IMR-90 (cell line): ENCODE measurements around the gene AGAP2. TPM values are rescaled to one million over a fixed set of nuclear protein-coding genes. Genes with fewer than 3 reads are reported as not detected.

Source experiments
- ATAC-seq: fragments of 200-7000 bp; cut with Tn5 transposase; 2 replicates; pipeline ENCODE4 v1.9.1; 2020; ENCODE audit warnings: low read depth, mild to moderate bottlenecking, moderate library complexity
- BruUV-seq: library from RNA; stranded (reverse); fragments of 400-500 nt; replicated peaks from 2 replicates; lab custom pipeline; 2021; lab: Mats Ljungman, UMichigan
- CTCF ChIA-PET: fragments of 300-600 bp; formaldehyde crosslinking; extraction: SDS; loops from one replicate; lab custom pipeline; 2021; ENCODE audit warnings: antibody characterized with exemption; lab: Yijun Ruan, JAX
- POLR2A ChIA-PET: fragments of 300-600 bp; sonication (Branson Sonifier 250); formaldehyde crosslinking; loops from one replicate; lab custom pipeline; 2022; ENCODE audit warnings: antibody characterized with exemption; ENCODE audit not compliant: unreplicated experiment; lab: Charles Lee
- DNase-seq: peaks from one replicate; pipeline ENCODE4 v3.0.0; 2013
- H2AFZ ChIP-seq: replicated peaks from 2 replicates; pipeline ENCODE3; 2013; ENCODE audit warnings: low read length, mild to moderate bottlenecking; ENCODE audit not compliant: poor library complexity
- H2AK5ac ChIP-seq: 2 replicates; pipeline ENCODE4 v1.6.1; 2013; ENCODE audit warnings: low read depth, low read length, inconsistent platforms
- H2AK9ac ChIP-seq: replicated peaks from 2 replicates; pipeline ENCODE3; 2013; ENCODE audit warnings: mild to moderate bottlenecking, low read depth, low read length, moderate library complexity; ENCODE audit not compliant: poor library complexity
- H2BK120ac ChIP-seq: 2 replicates; pipeline ENCODE4 v1.6.1; 2013; ENCODE audit warnings: low read depth, low read length, inconsistent platforms
- H2BK15ac ChIP-seq: 3 replicates; pipeline ENCODE4 v1.6.1; 2013; ENCODE audit warnings: low read depth, low read length, inconsistent platforms
- H2BK20ac ChIP-seq: 2 replicates; pipeline ENCODE4 v1.6.1; 2013; ENCODE audit warnings: low read depth, mild to moderate bottlenecking, inconsistent platforms, low read length, moderate library complexity
- H2BK5ac ChIP-seq: 2 replicates; pipeline ENCODE4 v1.6.1; 2013; ENCODE audit warnings: mild to moderate bottlenecking, low read depth, low read length, inconsistent platforms; ENCODE audit not compliant: poor library complexity, severe bottlenecking
- H3K14ac ChIP-seq: replicated peaks from 2 replicates; pipeline ENCODE4 v1.6.1; 2013; ENCODE audit warnings: low read depth, low read length, inconsistent platforms
- H3K18ac ChIP-seq: 2 replicates; pipeline ENCODE4 v1.6.1; 2013; ENCODE audit warnings: low read depth, low read length, control low read depth
- H3K23ac ChIP-seq: 2 replicates; pipeline ENCODE4 v1.6.1; 2013; ENCODE audit warnings: low read depth, low read length, inconsistent platforms
- H3K27ac ChIP-seq: 2 replicates; pipeline ENCODE4 v1.5.1; 2013; ENCODE audit warnings: mild to moderate bottlenecking, control low read depth, low read length; ENCODE audit not compliant: insufficient read depth
- H3K27me3 ChIP-seq: 2 replicates; pipeline ENCODE4 v1.6.1; 2013; ENCODE audit warnings: low read length; ENCODE audit not compliant: control insufficient read depth, insufficient read depth
- H3K36me3 ChIP-seq: 2 replicates; pipeline ENCODE4 v1.6.1; 2013; ENCODE audit warnings: low read length, mixed read lengths; ENCODE audit not compliant: control insufficient read depth, insufficient read depth
- H3K4ac ChIP-seq: 2 replicates; pipeline ENCODE4 v1.6.1; 2013; ENCODE audit warnings: low read depth, low read length, inconsistent platforms
- H3K4me1 ChIP-seq: 2 replicates; pipeline ENCODE4 v1.6.1; 2013; ENCODE audit warnings: low read length, mixed read lengths; ENCODE audit not compliant: control insufficient read depth, insufficient read depth
- H3K4me2 ChIP-seq: 2 replicates; pipeline ENCODE4 v1.6.1; 2013; ENCODE audit warnings: low read depth, mild to moderate bottlenecking, control low read depth, low read length, moderate library complexity
- H3K4me3 ChIP-seq: 2 replicates; pipeline ENCODE4 v1.5.1; 2013; ENCODE audit warnings: low read depth, mild to moderate bottlenecking, control low read depth, low read length, moderate library complexity; ENCODE audit not compliant: insufficient read depth
- H3K56ac ChIP-seq: 2 replicates; pipeline ENCODE4 v1.6.1; 2013; ENCODE audit warnings: low read length, inconsistent platforms; ENCODE audit not compliant: insufficient read depth; ENCODE audit errors: extremely low read depth
- H3K79me1 ChIP-seq, 2 experiments: 2 replicates each; pipeline ENCODE4 v1.6.1; 2013; ENCODE audit warnings: low read length in 2 of 2, inconsistent platforms in 1 of 2, low read depth in 1 of 2
- H3K9ac ChIP-seq: 2 replicates; pipeline ENCODE4 v1.6.1; 2013; ENCODE audit warnings: low read depth, low read length, control low read depth
- H3K9me1 ChIP-seq: 2 replicates; pipeline ENCODE4 v1.6.1; 2013; ENCODE audit warnings: low read length, inconsistent platforms; ENCODE audit not compliant: insufficient read depth
- H3K9me3 ChIP-seq: 2 replicates; pipeline ENCODE4 v1.6.1; 2013; ENCODE audit warnings: low read length; ENCODE audit not compliant: control insufficient read depth, insufficient read depth
- H4K20me1 ChIP-seq: 2 replicates; pipeline ENCODE4 v1.6.1; 2013; ENCODE audit warnings: low read length, inconsistent platforms; ENCODE audit not compliant: insufficient read depth
- H4K5ac ChIP-seq: 2 replicates; pipeline ENCODE4 v1.6.1; 2013; ENCODE audit warnings: mild to moderate bottlenecking, low read depth, low read length, control low read depth
- H4K8ac ChIP-seq, 2 experiments: 2 replicates each; pipeline ENCODE4 v1.6.1; 2013; ENCODE audit warnings: low read depth in 2 of 2, low read length in 2 of 2, control low read depth in 1 of 2, inconsistent platforms in 1 of 2
- H4K91ac ChIP-seq: 2 replicates; pipeline ENCODE4 v1.6.1; 2013; ENCODE audit warnings: low read depth, low read length, inconsistent platforms; ENCODE audit not compliant: insufficient read depth
- BHLHE40 ChIP-seq: fragments of 150-350 bp; IDR thresholded peaks from 2 replicates; pipeline ENCODE4 v1.6.1; 2016; ENCODE audit warnings: mild to moderate bottlenecking, low read depth, low read length
- CEBPB ChIP-seq: IDR thresholded peaks from 2 replicates; pipeline ENCODE4 v1.6.1; 2012; ENCODE audit warnings: low read depth, low read length, improper control_type of control experiment
- CTCF ChIP-seq: conservative IDR thresholded peaks from 2 replicates; pipeline ENCODE4 v1.5.1; 2012; ENCODE audit warnings: mild to moderate bottlenecking, low read depth, low read length, improper control_type of control experiment
- MAFK ChIP-seq: IDR thresholded peaks from 2 replicates; pipeline ENCODE4 v1.6.1; 2012; ENCODE audit warnings: low read depth, low read length, improper control_type of control experiment
- MXI1 ChIP-seq: IDR thresholded peaks from 2 replicates; pipeline ENCODE4 v1.6.1; 2012; ENCODE audit warnings: low read depth, mild to moderate bottlenecking, low read length, moderate library complexity, borderline replicate concordance
- NFE2L2 ChIP-seq: fragments of 150-350 bp; IDR thresholded peaks from 2 replicates; pipeline ENCODE4 v1.6.1; 2016; ENCODE audit warnings: low read depth, mild to moderate bottlenecking, low read length
- RAD21 ChIP-seq: IDR thresholded peaks from 2 replicates; pipeline ENCODE4 v1.6.1; 2012; ENCODE audit warnings: low read length, improper control_type of control experiment
- RCOR1 ChIP-seq: IDR thresholded peaks from 2 replicates; pipeline ENCODE4 v1.6.1; 2012; ENCODE audit warnings: mild to moderate bottlenecking, low read length, improper control_type of control experiment; ENCODE audit not compliant: insufficient replicate concordance
- RFX5 ChIP-seq: IDR thresholded peaks from 2 replicates; pipeline ENCODE4 v1.8.0; 2012; ENCODE audit warnings: low read depth, mild to moderate bottlenecking, low read length, moderate library complexity
- SMC3 ChIP-seq: fragments of 150-350 bp; IDR thresholded peaks from 2 replicates; pipeline ENCODE4 v1.6.1; 2016; ENCODE audit warnings: low read depth, mild to moderate bottlenecking, antibody characterized with exemption, low read length, moderate library complexity
- WGBS, 2 experiments: methylation state at CpG; one replicate each; pipeline versions ENCODE4 v1.1.5 to v1.1.7; 2013; ENCODE audit warnings: missing lambda C conversion rate in 2 of 2; ENCODE audit not compliant: insufficient read length in 1 of 2; ENCODE audit errors: extremely low coverage in 2 of 2; 5-methylcytosine and 5-hydroxymethylcytosine counted together
- dilution Hi-C: fragments of 300-500 bp; cut with HindIII; formaldehyde crosslinking; loops from one replicate; pipeline ENCODE4 v1.14.3; 2018; ENCODE audit warnings: low sequenced_read_pairs; ENCODE audit not compliant: unreplicated experiment
- in situ Hi-C: fragments of 300-500 bp; cut with MboI; formaldehyde crosslinking; loops from 3 replicates; pipeline ENCODE4 v1.14.3; 2019; ENCODE audit warnings: low sequenced_read_pairs, inconsistent platforms, mixed read lengths
- intact Hi-C: fragments of 100-400 bp; cut with micrococcal nuclease; formaldehyde crosslinking; loops from 2 replicates; pipeline ENCODE4 v1.10.0; 2022
- polyA plus RNA-seq, 3 experiments: library from polyadenylated mRNA; depleted of rRNA; stranded (reverse); fragments of >200 nt; gene quantifications; 2 replicates each; pipeline ENCODE4 v1.2.3, GENCODE V29; 2012; ENCODE audit warnings: low replicate concordance in 1 of 3
- total RNA-seq: library from RNA; depleted of rRNA; stranded (reverse); fragments of >200 nt; gene quantifications from 2 replicates; pipeline ENCODE4 v1.2.3, GENCODE V29; 2012
- TF ChIP-seq, protein P1 (sequence below): fragments of 150-350 bp; IDR thresholded peaks from 2 replicates; pipeline ENCODE4 v1.6.1; 2016; ENCODE audit warnings: low read depth, mild to moderate bottlenecking, low read length, moderate library complexity, borderline replicate concordance
- TF ChIP-seq, protein P2 (sequence below): fragments of 150-350 bp; IDR thresholded peaks from 2 replicates; pipeline ENCODE4 v1.6.1; 2017; ENCODE audit warnings: mild to moderate bottlenecking, antibody characterized with exemption, low read length, low read depth

Gene AGAP2
- total and polyA plus RNA-seq, 2 of the 4 experiments (the other 2 are of a cell fraction), result 0.03 to 0.18 TPM

DNA sequence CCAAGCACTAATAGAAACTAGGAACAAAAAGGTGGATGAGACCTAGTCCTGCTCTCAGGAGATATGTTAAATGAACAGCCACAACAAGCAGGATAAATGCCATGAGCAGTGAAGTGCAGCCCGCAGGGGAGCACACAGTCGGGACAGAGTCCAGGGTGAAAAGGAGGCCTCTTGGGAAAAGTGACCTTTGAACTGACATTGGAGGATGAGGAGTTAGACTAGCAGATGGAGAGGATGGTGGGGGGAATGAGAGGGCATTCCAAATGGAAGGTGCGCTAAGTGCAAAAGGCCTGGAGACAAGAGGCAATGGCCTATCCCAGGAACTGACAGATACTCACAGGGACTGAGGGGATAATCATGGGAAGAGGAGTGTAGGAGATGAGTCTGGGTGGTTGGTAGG is 40.1 kb downstream of the AGAP2 start:
- no peak for ATAC-seq

More for the DNA sequence above, 40.1 kb downstream of the AGAP2 start:
- DNase-seq, result no peak
- Histone ChIP-seq H2BK120ac (no peak overlapping the region), H3K18ac (no peak overlapping the region), H3K4ac (no peak overlapping the region), H2AK9ac (no peak overlapping the region), H3K79me1 (peaks cover 12 to 33% of the 10 kb centered on the region in 2 experiments), H3K27ac (no peak overlapping the region), H2BK20ac (no peak overlapping the region), H2BK15ac (no peak overlapping the region), H4K20me1 (no peaks in the 10 kb centered on the region), H3K56ac (no peak overlapping the region), H3K9ac (no peak overlapping the region), H4K8ac (no peak overlapping the region), H3K9me1 (peaks cover 10% of the 10 kb centered on the region), H2AK5ac (no peak overlapping the region), H3K4me2 (no peak overlapping the region), H3K14ac (no peak overlapping the region), H4K91ac (no peak overlapping the region), H3K23ac (no peak overlapping the region), H4K5ac (no peak overlapping the region), H3K4me3 (no peak overlapping the region), H2BK5ac (no peak overlapping the region), H3K36me3 (peaks cover 20% of the 10 kb centered on the region), H3K27me3 (no peaks in the 10 kb centered on the region), H3K4me1 (0 out of 2 replicates have a peak, but pooled peaks cover 3% of the 10 kb centered on the region), H2AFZ (no peak overlapping the region), H3K9me3 (no peaks in the 10 kb centered on the region)
- TF ChIP-seq BHLHE40, result no peak
- TF ChIP-seq NFE2L2, result no peak
- TF ChIP-seq MAFK, result no peak
- no peak for TF ChIP-seq RCOR1
- no peak for TF ChIP-seq SMC3
- TF ChIP-seq MXI1, result no peak
- no peak for TF ChIP-seq RAD21
- TF ChIP-seq, protein P1, sequence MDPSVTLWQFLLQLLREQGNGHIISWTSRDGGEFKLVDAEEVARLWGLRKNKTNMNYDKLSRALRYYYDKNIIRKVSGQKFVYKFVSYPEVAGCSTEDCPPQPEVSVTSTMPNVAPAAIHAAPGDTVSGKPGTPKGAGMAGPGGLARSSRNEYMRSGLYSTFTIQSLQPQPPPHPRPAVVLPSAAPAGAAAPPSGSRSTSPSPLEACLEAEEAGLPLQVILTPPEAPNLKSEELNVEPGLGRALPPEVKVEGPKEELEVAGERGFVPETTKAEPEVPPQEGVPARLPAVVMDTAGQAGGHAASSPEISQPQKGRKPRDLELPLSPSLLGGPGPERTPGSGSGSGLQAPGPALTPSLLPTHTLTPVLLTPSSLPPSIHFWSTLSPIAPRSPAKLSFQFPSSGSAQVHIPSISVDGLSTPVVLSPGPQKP, result no peak
- no peak for TF ChIP-seq RFX5
- TF ChIP-seq CTCF, result no peak
- no peak for TF ChIP-seq CEBPB
- TF ChIP-seq, protein P2, sequence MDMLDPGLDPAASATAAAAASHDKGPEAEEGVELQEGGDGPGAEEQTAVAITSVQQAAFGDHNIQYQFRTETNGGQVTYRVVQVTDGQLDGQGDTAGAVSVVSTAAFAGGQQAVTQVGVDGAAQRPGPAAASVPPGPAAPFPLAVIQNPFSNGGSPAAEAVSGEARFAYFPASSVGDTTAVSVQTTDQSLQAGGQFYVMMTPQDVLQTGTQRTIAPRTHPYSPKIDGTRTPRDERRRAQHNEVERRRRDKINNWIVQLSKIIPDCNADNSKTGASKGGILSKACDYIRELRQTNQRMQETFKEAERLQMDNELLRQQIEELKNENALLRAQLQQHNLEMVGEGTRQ, result no peak
- in situ Hi-C loops, result no loop called here
- ChIA-PET POLR2A (no interaction called here), CTCF (no interaction called here)
- dilution Hi-C loops, result no loop called here
- intact Hi-C loops, result no loop called here
- WGBS, 2 experiments, result 93% methylated on average over 3 of the region's 3 CpGs; no CpG with 5 or more reads in 1 of the 2 experiments
- no TSS peak for BruUV-seq
